Activated T-helper 17 cell treated with anti-CD3 and anti-CD28 coated beads, Interleukin-2, amount 50 U/mL, for 72 hours (primary cell): Measurements from ENCODE around the gene PPARGC1A. TPM values are rescaled to one million over a fixed set of nuclear protein-coding genes. Genes with fewer than 3 reads are reported as not detected.

Experiments used
- ATAC-seq: fragments of 150-1000 bp; cut with Tn5 transposase; replicated peaks from 2 replicates; pipeline ENCODE4 v1.10.0; 2021; ENCODE audit warnings: mild to moderate bottlenecking, moderate library complexity
- H3K27ac Mint-ChIP-seq: one replicate; pipeline ENCODE4 v1.8.0; 2022; ENCODE audit warnings: mixed read lengths
- H3K27me3 Mint-ChIP-seq: one replicate; pipeline ENCODE4 v1.8.0; 2022; ENCODE audit warnings: mixed read lengths
- H3K36me3 Mint-ChIP-seq: one replicate; pipeline ENCODE4 v1.8.0; 2022; ENCODE audit warnings: low read depth, mild to moderate bottlenecking, mixed read lengths
- H3K4me1 Mint-ChIP-seq: one replicate; pipeline ENCODE4 v1.8.0; 2022; ENCODE audit warnings: mixed read lengths
- H3K4me3 Mint-ChIP-seq: one replicate; pipeline ENCODE4 v1.8.0; 2022; ENCODE audit warnings: mild to moderate bottlenecking, mixed read lengths
- H3K9me3 Mint-ChIP-seq: one replicate; pipeline ENCODE4 v1.8.0; 2022; ENCODE audit warnings: mixed read lengths
- total RNA-seq, 2 donors: library from RNA; stranded (reverse); gene quantifications; one replicate each; pipeline ENCODE4 v1.2.3, GENCODE V29; 2022

PPARGC1A gene
- total RNA-seq, 2 donors from 2014 or later: not detected

DNA sequence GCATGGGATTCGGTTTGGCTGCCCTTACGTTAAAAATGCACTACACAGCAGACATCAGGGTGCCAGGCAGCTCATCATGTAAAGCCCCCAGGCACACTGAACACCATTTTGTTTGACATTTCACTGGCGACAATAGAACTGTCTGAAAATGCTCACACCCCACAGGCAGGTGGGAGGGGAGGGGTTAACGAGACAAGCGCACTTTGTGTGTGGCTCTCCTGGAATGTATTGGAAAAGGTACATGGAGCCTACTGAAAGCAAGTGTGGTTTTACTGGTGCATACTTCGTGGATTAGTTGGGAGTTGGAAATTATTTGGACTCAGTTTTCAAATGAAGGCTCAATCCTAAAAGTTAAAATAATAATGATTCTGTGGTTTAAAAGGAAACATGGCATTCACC lies 31.6 kb upstream of the PPARGC1A start:
- no peaks in the 10 kb centered on the region for H3K4me1 Mint-ChIP-seq
- H3K4me3 Mint-ChIP-seq: no peak overlapping the region
- H3K36me3 Mint-ChIP-seq: no peaks in the 10 kb centered on the region
- H3K27ac Mint-ChIP-seq: no peak overlapping the region
- no peak for ATAC-seq
- H3K27me3 Mint-ChIP-seq: peaks cover 1% of the 10 kb centered on the region
- H3K9me3 Mint-ChIP-seq: peaks cover 4% of the 10 kb centered on the region

DNA sequence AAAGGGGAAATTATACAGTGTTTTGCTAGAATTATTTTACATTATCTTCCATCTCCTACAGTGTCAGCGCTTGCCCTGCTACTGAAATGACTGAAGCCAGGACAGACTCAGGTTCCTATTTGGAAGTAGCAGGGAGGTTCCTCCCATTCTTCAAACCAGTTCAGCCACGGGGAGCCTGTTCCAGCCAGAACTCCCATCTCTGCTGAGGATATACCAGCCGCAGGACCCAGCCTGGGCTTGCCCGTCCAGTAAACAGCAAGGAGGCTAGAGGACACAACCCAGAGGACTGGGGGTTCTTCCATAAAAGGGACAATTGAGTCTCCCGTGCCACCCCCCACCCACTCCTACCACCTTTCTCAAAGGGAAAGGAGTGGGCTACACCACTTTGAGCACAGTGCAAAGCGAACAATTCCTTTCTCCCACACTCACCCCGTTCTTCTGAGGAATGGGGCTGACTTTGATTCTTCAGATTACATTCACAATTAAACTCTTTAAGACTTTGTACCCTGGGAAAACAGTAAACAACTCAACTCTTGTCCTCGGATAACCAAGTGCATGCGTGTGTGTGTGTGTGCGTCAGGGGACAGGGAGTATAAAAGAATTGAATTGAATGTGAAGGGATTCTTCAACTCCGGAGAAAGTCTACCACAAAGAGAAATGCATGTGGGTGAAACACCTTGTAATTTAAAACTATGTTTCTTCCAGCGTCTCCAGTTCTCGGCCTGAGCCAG lies 31.0 kb upstream of the PPARGC1A start:
- no peaks in the 10 kb centered on the region for H3K4me1 Mint-ChIP-seq
- H3K27ac Mint-ChIP-seq: no peak overlapping the region
- H3K27me3 Mint-ChIP-seq: no peaks in the 10 kb centered on the region
- H3K36me3 Mint-ChIP-seq: no peaks in the 10 kb centered on the region
- no peaks in the 10 kb centered on the region for H3K9me3 Mint-ChIP-seq
- H3K4me3 Mint-ChIP-seq: no peak overlapping the region
- ATAC-seq: no peak

DNA sequence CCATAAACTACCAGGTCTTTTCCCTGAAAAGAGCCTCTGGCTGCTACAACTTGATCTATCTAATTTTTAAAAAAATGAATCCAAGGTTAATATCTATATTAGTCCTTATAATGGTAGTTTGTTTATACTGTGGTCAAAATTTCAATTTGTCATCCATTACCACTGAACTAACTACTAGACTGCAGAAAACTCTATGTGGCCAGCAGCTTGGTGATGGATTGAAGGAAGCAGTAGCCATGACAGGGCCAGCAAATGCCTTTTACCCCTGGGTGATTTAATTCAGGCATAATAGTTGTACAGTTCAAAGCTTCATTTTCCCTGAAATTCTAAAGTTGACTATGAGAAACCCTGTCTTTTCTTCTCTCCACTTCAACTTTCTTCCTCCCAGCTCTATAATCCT lies 30.4 kb upstream of the PPARGC1A start:
- Mint-ChIP-seq H3K4me1 (no peaks in the 10 kb centered on the region), H3K36me3 (no peaks in the 10 kb centered on the region), H3K27ac (no peak overlapping the region), H3K4me3 (no peak overlapping the region), H3K9me3 (no peaks in the 10 kb centered on the region), H3K27me3 (no peaks in the 10 kb centered on the region)
- ATAC-seq: no peak

DNA sequence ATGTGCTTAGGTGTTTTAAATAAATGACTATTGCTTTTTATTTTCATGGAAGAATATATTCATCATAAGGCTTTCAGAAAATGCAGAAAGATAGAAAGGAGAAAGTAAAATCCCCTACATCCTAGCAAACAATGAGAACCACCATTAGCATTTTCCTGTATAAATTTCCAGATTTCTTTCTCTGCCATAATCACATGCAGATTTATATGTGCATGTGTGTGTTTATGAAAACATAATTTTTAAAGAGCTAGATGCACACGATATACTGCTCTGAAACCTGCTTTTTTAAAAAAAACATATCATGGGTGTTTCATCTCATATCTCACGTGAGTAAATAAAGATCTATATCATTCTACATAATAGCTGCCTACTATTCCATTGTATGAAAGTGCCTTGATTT lies 26.4 kb upstream of the PPARGC1A start:
- H3K4me3 Mint-ChIP-seq: no peak overlapping the region
- no peaks in the 10 kb centered on the region for H3K36me3 Mint-ChIP-seq
- H3K4me1 Mint-ChIP-seq: no peaks in the 10 kb centered on the region
- ATAC-seq: no peak
- H3K9me3 Mint-ChIP-seq: no peaks in the 10 kb centered on the region
- H3K27me3 Mint-ChIP-seq: no peaks in the 10 kb centered on the region
- H3K27ac Mint-ChIP-seq: no peak overlapping the region

DNA sequence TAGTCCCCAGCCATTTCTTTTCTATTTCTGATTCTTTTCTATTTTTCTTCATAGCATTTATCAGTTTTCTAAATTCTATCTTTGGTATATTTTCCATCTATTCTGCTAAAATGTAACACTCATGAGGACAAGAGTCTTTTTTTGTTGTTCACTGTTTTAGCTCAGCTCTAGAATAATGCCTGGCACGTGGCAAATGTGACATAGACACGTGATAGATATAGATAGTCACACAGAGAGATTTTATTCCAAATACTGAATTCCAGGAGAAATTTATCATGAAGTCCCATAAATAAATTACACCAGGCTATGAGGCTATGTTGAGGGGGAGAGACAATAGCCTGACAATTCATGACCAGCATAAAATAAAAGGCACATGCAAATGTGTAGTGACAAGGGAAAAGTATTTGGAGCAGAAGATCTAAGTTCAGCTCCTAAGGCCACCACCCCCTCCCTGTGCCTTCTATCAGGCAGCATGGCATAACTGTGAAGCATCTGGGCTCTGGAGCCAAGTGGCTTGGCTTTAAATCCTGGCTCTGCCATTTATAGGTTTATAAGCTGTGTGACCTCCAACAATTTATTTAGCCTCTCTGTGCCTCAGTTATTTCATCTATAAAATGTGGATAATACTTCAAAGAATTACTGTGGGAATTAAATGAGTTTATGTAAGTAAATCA lies 25.7 kb upstream of the PPARGC1A start:
- Mint-ChIP-seq H3K36me3 (no peaks in the 10 kb centered on the region), H3K27ac (no peak overlapping the region), H3K4me3 (no peak overlapping the region), H3K27me3 (no peaks in the 10 kb centered on the region), H3K4me1 (no peaks in the 10 kb centered on the region), H3K9me3 (no peaks in the 10 kb centered on the region)
- no peak for ATAC-seq

DNA sequence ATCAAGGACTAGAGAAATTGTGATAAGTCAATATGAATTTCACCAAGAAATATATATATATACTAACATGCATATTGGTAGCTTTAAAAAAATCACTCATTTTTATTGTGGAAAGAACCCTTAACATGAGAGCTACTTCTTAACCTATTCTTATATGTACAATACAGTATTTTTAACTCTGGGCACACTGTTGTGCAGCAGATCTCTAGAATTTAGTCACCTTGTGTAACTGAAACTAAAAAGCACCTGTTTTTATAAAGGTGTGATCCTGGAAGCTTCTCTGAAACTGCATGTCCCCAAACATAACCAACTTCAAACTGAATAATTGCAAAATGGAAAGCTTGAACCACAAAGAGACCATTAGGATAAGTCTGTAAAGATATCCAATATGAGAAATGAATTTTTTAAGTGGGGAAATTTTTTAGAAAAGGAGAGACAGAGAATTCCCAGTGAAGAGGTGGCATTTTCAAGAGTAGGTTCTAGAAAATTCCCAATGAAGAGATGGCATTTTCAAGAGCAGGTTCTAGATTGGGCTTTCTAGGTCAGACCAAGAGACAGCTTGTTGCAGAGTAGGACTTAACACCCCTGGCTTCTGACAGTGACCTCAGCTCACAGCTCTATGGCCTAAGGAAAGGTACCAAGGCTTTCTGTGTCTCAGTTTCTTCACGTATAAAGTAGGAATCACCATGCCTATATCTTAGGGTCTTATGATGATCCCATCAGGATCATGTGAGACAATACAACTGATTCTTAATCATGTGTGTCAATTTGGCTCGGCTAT lies 22.0 kb upstream of the PPARGC1A start:
- H3K36me3 Mint-ChIP-seq: no peaks in the 10 kb centered on the region
- ATAC-seq: no peak
- no peak overlapping the region for H3K4me3 Mint-ChIP-seq
- no peaks in the 10 kb centered on the region for H3K4me1 Mint-ChIP-seq
- no peaks in the 10 kb centered on the region for H3K27me3 Mint-ChIP-seq
- H3K9me3 Mint-ChIP-seq: no peaks in the 10 kb centered on the region
- H3K27ac Mint-ChIP-seq: no peak overlapping the region

DNA sequence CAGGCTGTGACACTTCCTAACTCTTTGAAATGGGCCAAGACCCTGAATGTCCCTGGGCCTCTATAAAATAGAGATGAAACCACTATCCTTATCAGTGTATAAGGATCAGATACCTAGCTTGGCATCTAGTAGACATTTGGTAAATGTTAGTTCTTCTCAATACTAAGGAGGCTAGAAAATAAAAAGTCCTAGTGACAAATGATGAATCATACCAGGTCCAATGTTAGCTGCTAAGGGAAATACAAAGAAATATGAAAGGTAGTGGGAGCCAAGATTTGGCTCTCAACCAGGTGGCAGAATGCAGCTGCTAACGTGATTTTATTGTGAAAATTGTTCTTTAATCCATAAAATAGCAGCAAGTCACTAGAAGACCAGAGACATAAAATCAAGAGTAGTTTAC lies 19.8 kb upstream of the PPARGC1A start:
- no peaks in the 10 kb centered on the region for H3K36me3 Mint-ChIP-seq
- H3K27me3 Mint-ChIP-seq: no peaks in the 10 kb centered on the region
- no peaks in the 10 kb centered on the region for H3K4me1 Mint-ChIP-seq
- H3K27ac Mint-ChIP-seq: no peak overlapping the region
- ATAC-seq: no peak
- H3K9me3 Mint-ChIP-seq: peaks cover 5% of the 10 kb centered on the region
- no peak overlapping the region for H3K4me3 Mint-ChIP-seq

DNA sequence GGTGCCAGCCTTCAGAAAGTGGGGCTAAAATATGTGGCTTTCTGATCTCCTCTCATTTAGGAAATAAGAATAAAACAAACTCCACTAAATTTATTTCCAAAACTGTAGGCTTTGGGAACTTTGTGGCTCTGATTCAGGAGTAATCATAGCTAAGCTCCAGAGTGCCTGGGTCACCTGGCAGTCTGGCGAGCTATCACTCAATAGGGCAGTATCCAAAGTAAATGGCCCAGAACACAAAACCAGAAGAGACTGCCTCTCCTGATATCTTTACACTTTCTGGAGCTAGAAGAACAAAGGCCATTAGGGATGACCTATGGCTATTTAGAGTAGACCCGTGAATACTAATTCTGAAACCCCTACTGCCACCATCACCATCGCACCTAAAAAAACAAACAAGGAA lies 17.0 kb upstream of the PPARGC1A start:
- Mint-ChIP-seq H3K4me3 (no peak overlapping the region), H3K27me3 (no peaks in the 10 kb centered on the region)

DNA sequence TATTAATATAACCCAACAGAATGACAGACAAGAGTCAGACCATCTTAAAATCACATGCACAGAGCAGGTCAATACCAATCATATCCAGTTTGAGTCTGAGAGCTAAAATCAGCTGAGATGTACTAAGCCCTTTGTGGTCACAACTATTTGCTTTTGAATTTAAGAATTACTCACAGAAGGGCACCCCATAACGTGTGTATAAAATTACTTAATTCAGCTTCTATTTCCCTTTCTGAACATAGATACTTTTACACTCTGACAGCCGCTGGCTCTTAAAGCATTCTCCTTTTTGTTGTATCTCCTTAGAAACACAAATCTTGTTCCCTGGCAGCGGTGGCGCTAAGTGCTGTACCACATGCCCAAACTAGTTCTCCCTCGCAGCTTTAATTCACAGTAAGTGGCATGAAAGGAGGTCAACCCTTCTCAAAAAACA lies 14.8 kb upstream of the PPARGC1A start:
- peaks cover 5% of the 10 kb centered on the region for H3K9me3 Mint-ChIP-seq
- no peaks in the 10 kb centered on the region for H3K27me3 Mint-ChIP-seq
- H3K4me3 Mint-ChIP-seq: no peak overlapping the region
- no peak for ATAC-seq
- no peaks in the 10 kb centered on the region for H3K36me3 Mint-ChIP-seq
- no peak overlapping the region for H3K27ac Mint-ChIP-seq
- H3K4me1 Mint-ChIP-seq: no peaks in the 10 kb centered on the region

More for the DNA sequence above, 17.0 kb upstream of the PPARGC1A start:
- H3K9me3 Mint-ChIP-seq: peaks cover 5% of the 10 kb centered on the region
- no peak for ATAC-seq
- H3K4me1 Mint-ChIP-seq: no peaks in the 10 kb centered on the region
- H3K27ac Mint-ChIP-seq: no peak overlapping the region
- H3K36me3 Mint-ChIP-seq: no peaks in the 10 kb centered on the region

DNA sequence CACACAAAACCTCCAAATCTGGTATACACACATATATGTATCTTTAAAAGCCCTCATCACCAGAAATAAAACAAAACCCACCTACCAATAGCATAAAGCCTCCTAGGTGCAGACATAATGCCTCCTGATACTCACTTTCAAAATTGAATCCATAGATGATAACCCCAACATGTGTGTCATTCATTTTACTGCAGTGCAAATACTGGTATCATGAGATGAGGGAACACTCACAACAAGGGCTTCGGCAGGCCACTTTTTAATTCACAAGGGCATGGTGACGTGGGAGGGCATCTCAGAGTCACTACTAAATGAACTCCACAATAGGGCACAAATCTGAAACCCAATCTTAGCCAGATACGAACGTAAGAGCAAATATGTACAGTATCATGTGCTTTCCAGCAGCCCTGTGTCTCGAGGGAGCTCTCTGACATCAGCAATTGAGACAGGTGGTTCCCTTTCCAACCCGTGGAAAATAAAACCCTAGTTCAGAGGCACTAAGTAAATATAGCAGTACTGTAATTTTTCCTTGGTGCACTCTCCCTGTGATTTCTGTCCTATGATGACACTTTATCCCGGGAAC lies 14.1 kb upstream of the PPARGC1A start:
- peaks cover 5% of the 10 kb centered on the region for H3K9me3 Mint-ChIP-seq
- no peaks in the 10 kb centered on the region for H3K27me3 Mint-ChIP-seq
- H3K27ac Mint-ChIP-seq: no peak overlapping the region
- H3K36me3 Mint-ChIP-seq: no peaks in the 10 kb centered on the region
- H3K4me3 Mint-ChIP-seq: no peak overlapping the region
- ATAC-seq: no peak
- no peaks in the 10 kb centered on the region for H3K4me1 Mint-ChIP-seq

DNA sequence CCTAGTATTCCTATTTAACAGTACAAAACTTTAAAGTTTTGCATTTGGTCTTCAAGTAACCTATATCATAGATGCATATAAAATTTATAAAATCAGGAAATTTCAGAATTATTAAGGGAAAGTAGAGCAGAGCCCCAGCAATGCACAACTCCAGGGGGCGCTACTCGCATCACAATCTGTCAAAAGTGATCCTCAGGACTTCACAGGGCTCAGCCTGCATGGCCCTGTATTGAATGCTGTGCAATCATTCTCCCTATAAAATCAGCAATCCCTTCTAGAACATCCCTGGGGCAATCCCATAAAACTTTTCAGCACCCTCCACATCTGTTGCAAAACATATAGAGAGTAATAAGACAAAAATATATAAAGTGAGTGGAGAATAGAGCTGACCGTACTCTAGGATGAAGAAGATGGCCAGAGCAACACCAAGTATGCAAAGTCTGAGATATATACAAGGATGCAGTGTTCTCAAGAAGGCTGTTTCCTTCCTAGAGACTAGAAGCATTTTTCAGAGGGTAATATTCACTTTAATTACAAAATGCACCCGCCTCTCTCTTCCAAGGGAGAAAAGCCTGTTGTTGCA lies 12.5 kb upstream of the PPARGC1A start:
- no peak overlapping the region for H3K27ac Mint-ChIP-seq
- H3K4me1 Mint-ChIP-seq: no peaks in the 10 kb centered on the region
- no peak for ATAC-seq
- no peaks in the 10 kb centered on the region for H3K27me3 Mint-ChIP-seq
- H3K9me3 Mint-ChIP-seq: peaks cover 5% of the 10 kb centered on the region
- no peaks in the 10 kb centered on the region for H3K36me3 Mint-ChIP-seq
- no peak overlapping the region for H3K4me3 Mint-ChIP-seq

DNA sequence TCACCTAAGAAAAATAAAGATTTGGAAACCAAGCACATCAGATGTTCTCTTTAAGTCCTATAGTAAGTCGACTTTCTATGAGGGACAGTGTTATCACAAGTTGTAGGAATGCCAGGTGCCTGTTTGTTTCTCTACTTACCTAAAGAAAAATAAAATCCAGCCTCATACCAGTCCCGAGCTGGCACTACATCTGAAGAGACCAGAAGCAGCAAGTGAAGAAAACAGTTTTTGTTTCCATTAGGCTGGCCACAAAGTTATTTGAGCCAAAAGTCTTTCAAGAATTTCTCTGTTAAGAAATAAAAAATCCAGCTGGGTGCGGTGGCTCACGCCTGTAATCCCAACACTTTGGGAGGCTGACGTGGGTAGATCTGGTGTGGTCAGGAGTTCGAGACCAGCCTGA lies 10.8 kb upstream of the PPARGC1A start:
- Mint-ChIP-seq H3K4me1 (no peaks in the 10 kb centered on the region), H3K27me3 (no peaks in the 10 kb centered on the region), H3K9me3 (peaks cover 5% of the 10 kb centered on the region), H3K4me3 (no peak overlapping the region), H3K36me3 (no peaks in the 10 kb centered on the region), H3K27ac (no peak overlapping the region)
- ATAC-seq: no peak

DNA sequence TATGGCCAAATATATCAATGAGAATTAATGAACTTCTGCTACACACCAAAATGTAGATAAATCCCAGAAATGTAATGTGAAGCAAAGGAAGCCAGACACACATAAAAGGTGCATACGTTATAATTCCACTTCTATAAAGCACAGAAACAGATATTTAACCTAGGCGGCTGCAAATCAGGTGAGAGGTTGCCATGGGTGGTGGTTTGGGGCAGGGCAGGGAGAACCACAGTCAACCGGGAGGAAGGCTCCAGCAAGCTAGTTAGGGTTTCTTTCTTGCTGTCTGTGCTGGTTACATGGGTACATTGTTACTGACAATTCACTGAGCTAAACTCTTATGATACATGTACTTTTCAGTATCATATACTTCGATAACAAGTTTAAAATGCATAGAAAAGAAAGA lies 9.7 kb upstream of the PPARGC1A start:
- Mint-ChIP-seq H3K27ac (no peak overlapping the region), H3K27me3 (no peaks in the 10 kb centered on the region), H3K4me3 (no peak overlapping the region), H3K9me3 (no peaks in the 10 kb centered on the region), H3K36me3 (no peaks in the 10 kb centered on the region), H3K4me1 (no peaks in the 10 kb centered on the region)
- ATAC-seq: no peak

DNA sequence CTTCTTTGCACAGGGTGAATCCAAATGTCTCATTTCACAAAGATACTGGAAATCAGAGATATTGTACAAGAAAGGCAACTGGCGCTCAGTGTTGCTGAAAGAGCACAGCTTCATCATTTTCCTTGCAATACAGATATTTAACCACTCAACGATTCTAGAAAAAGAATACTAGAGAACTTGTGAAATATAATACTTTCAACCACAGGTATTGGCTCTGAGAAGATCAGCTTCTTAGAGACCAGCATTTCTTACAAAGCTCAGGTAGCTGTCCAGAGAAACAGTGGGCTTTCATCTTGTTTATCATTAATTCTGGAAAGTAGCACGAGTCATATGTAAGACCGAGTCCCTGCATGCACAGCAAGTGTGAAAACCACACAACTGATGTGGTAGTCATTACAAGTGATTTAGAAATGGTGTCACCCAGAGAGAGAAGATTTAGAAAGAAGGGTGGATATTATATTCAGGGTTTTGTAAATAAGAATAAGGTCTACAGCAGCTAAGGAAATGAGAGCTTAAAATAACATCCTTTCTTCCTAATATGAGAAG lies 7.8 kb upstream of the PPARGC1A start:
- Mint-ChIP-seq H3K36me3 (no peaks in the 10 kb centered on the region), H3K9me3 (peaks cover 4% of the 10 kb centered on the region), H3K27me3 (peaks cover 5% of the 10 kb centered on the region), H3K4me3 (no peak overlapping the region), H3K27ac (no peak overlapping the region), H3K4me1 (no peaks in the 10 kb centered on the region)
- no peak for ATAC-seq
